ENCODE measurements around the gene ABCG1. TPM values are rescaled to one million over a fixed set of nuclear protein-coding genes. Genes with fewer than 3 reads are reported as not detected.

Gene ABCG1
- total RNA-seq, 4 donors from 2014 or later = 32.0 to 54.0 (median 35.2) TPM

- H3K27ac ChIP-seq = peak overlapping the region; percentile 58
- H3K27me3 ChIP-seq = peaks cover 6% of the 10 kb centered on the region
- DNase-seq (ENCODE audit: low spot score in 2 of 2) = no peak
- H3K4me3 ChIP-seq = no peak overlapping the region
- 85% methylated on average over 13 of the region's 20 CpGs for WGBS
- H3K4me1 ChIP-seq = no peaks in the 10 kb centered on the region
- TF ChIP-seq POLR2A (IDR thresholded peaks at IDR 0.05) = no peak
- no peak for TF ChIP-seq POLR2AphosphoS5 (IDR thresholded peaks at IDR 0.05)
- no peak for TF ChIP-seq EP300 (IDR thresholded peaks at IDR 0.05)
- no peak for TF ChIP-seq CTCF (IDR thresholded peaks at IDR 0.05)
- peaks cover 7% of the 10 kb centered on the region for H3K36me3 ChIP-seq
- H3K9me3 ChIP-seq = no peaks in the 10 kb centered on the region
These were observed 82.6 kb downstream of the ABCG1 start for GRCh38 chr21:42301371-42302075.

- no peaks in the 10 kb centered on the region for H3K4me1 ChIP-seq
- H3K27ac ChIP-seq = no peak overlapping the region
- H3K9me3 ChIP-seq = no peaks in the 10 kb centered on the region
- peaks cover 2% of the 10 kb centered on the region for H3K36me3 ChIP-seq
- no peak for TF ChIP-seq CTCF (IDR thresholded peaks at IDR 0.05)
- no peak for TF ChIP-seq EP300 (IDR thresholded peaks at IDR 0.05)
- no peak for TF ChIP-seq POLR2AphosphoS5 (IDR thresholded peaks at IDR 0.05)
- TF ChIP-seq POLR2A (IDR thresholded peaks at IDR 0.05) = no peak
- DNase-seq (ENCODE audit: low spot score in 2 of 2) = no peak
- peaks cover 6% of the 10 kb centered on the region for H3K27me3 ChIP-seq
- no peak overlapping the region for H3K4me3 ChIP-seq
- 61% methylated on average over 12 of the region's 12 CpGs for WGBS
These were observed 83.2 kb downstream of the ABCG1 start for GRCh38 chr21:42302076-42302650.

- no peaks in the 10 kb centered on the region for H3K9me3 ChIP-seq
- 75% methylated on average over 4 of the region's 7 CpGs for WGBS
- H3K27me3 ChIP-seq = peaks cover 6% of the 10 kb centered on the region
- H3K4me3 ChIP-seq = no peak overlapping the region
- H3K4me1 ChIP-seq = no peaks in the 10 kb centered on the region
- no peaks in the 10 kb centered on the region for H3K36me3 ChIP-seq
- H3K27ac ChIP-seq = no peak overlapping the region
- TF ChIP-seq POLR2A (IDR thresholded peaks at IDR 0.05) (no peak), POLR2AphosphoS5 (IDR thresholded peaks at IDR 0.05) (no peak), EP300 (IDR thresholded peaks at IDR 0.05) (no peak), CTCF (IDR thresholded peaks at IDR 0.05) (no peak)
- no peak for DNase-seq (ENCODE audit: low spot score in 2 of 2)
These were observed 83.9 kb downstream of the ABCG1 start for GRCh38 chr21:42302794-42303193.

- H3K36me3 ChIP-seq = no peaks in the 10 kb centered on the region
- WGBS = 75% methylated on average over 3 of the region's 3 CpGs
- TF ChIP-seq CTCF (IDR thresholded peaks at IDR 0.05) (no peak), POLR2AphosphoS5 (IDR thresholded peaks at IDR 0.05) (no peak), POLR2A (IDR thresholded peaks at IDR 0.05) (no peak), EP300 (IDR thresholded peaks at IDR 0.05) (no peak)
- peaks cover 6% of the 10 kb centered on the region for H3K27me3 ChIP-seq
- no peak overlapping the region for H3K4me3 ChIP-seq
- no peak for DNase-seq (ENCODE audit: low spot score in 2 of 2)
- no peak overlapping the region for H3K27ac ChIP-seq
- H3K4me1 ChIP-seq = no peaks in the 10 kb centered on the region
- H3K9me3 ChIP-seq = no peaks in the 10 kb centered on the region
These were observed 84.5 kb downstream of the ABCG1 start for GRCh38 chr21:42303443-42303842.

- DNase-seq (ENCODE audit: low spot score in 2 of 2) = peak; percentile 45 to 72
- 77% methylated on average over 22 of the region's 22 CpGs for WGBS
- Histone ChIP-seq H3K9me3 (no peaks in the 10 kb centered on the region), H3K27ac (no peak overlapping the region), H3K4me3 (no peak overlapping the region), H3K36me3 (no peaks in the 10 kb centered on the region), H3K27me3 (peaks cover 6% of the 10 kb centered on the region), H3K4me1 (peaks cover 5% of the 10 kb centered on the region)
- TF ChIP-seq POLR2AphosphoS5 (IDR thresholded peaks at IDR 0.05) (no peak), POLR2A (IDR thresholded peaks at IDR 0.05) (no peak), EP300 (IDR thresholded peaks at IDR 0.05) (no peak), CTCF (IDR thresholded peaks at IDR 0.05) (no peak)
These were observed 85.9 kb downstream of the ABCG1 start for GRCh38 chr21:42304556-42305454.

Measured in suprapubic skin (tissue), 4 donors.